ENCODE results near the gene PLXDC2. TPM values are rescaled to one million over a fixed set of nuclear protein-coding genes. Genes with fewer than 3 reads are reported as not detected.

PLXDC2 gene
- total RNA-seq, 1 experiment from 2014 or later = 38.7 TPM

DNA sequence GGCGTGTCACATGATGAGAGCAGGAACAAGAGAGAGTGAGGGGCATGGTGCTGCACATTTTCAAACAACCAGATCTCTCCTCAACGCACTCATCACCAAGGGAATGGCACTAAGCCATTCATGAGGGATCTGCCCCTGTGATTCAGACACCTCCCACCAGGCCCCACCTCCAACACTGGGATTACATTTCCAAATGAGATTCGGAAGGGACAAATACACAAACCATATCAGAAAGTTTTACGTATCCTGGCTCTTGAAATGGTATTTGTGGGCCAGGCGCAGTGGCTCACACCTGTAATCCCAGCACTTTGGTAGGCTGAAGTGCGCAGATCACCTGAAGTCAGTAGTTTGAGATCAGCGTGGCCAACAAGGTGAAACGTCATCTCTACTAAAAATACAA is 189.4 kb downstream of the PLXDC2 start:
- Mint-ChIP-seq H3K4me1 (peaks cover 43% of the 10 kb centered on the region in 2 experiments), H3K27ac (peak overlapping the region in 2 of 3 experiments; percentile 34 to 70; a peak in 3 of 7 replicates), H3K4me3 (no peak overlapping the region), H3K36me3 (ENCODE audit: insufficient read depth in 1 of 3, low read depth in 3 of 3) (peaks cover 14 to 25% (median 19%) of the 10 kb centered on the region in 3 experiments), H3K9me3 (no peaks in the 10 kb centered on the region), H3K27me3 (ENCODE audit: low read depth) (no peaks in the 10 kb centered on the region)
- Histone ChIP-seq H4K91ac (ENCODE audit: insufficient read length, low read depth, low read length) (no peak overlapping the region), H3K79me2 (ENCODE audit: insufficient read depth, low read length) (peaks cover 9% of the 10 kb centered on the region; the same call in 1 of the 2 replicates), H2BK12ac (ENCODE audit: insufficient read length, low read depth, low read length) (no peak overlapping the region), H2AFZ (ENCODE audit: low read length) (no peak overlapping the region), H3K27ac (ENCODE audit: insufficient read length, low read depth, low read length) (no peak overlapping the region), H2BK120ac (ENCODE audit: low read depth, low read length, poor library complexity, severe bottlenecking) (no peak overlapping the region), H4K5ac (ENCODE audit: insufficient read length, low read depth, low read length) (no peak overlapping the region), H2BK20ac (ENCODE audit: low read depth, low read length, poor library complexity, severe bottlenecking) (no peak overlapping the region), H3K79me1 (ENCODE audit: insufficient read depth, low read depth, low read length, poor library complexity, severe bottlenecking) (peaks cover 5% of the 10 kb centered on the region), H3K56ac (ENCODE audit: insufficient read length, low read depth, low read length) (no peak overlapping the region), H3K9me3 (ENCODE audit: control insufficient read depth, low read depth, low read length) (no peaks in the 10 kb centered on the region), H3K18ac (ENCODE audit: insufficient read length, low read depth, low read length) (no peak overlapping the region), H3T11ph (ENCODE audit: low read length) (no peak overlapping the region), H3K14ac (ENCODE audit: insufficient read depth, low read length) (no peak overlapping the region; the same call in 1 of the 2 replicates), H4K8ac (replicated peaks; ENCODE audit: insufficient read length, low read depth, low read length) (no peak overlapping the region), H3K4me1 (ENCODE audit: insufficient read depth, low read length) (peaks cover 6% of the 10 kb centered on the region; the same call in 1 of the 2 replicates), H3K23ac (ENCODE audit: insufficient read length, low read depth, low read length) (no peak overlapping the region), H3K9ac (ENCODE audit: extremely low read depth, insufficient read length, low read length) (no peak overlapping the region), H3K23me2 (ENCODE audit: insufficient read length, low read depth, low read length, poor library complexity, severe bottlenecking) (no peaks in the 10 kb centered on the region), H2AK5ac (ENCODE audit: insufficient read length, low read length) (no peak overlapping the region), H2BK5ac (ENCODE audit: insufficient read length, low read length) (no peak overlapping the region), H4K20me1 (ENCODE audit: control insufficient read depth, insufficient read depth, insufficient read length) (no peaks in the 10 kb centered on the region), H3K4ac (ENCODE audit: low read depth, low read length) (no peak overlapping the region), H2BK15ac (ENCODE audit: low read depth, low read length) (no peak overlapping the region), H3K4me2 (ENCODE audit: insufficient read depth, insufficient read length, low read length) (no peak overlapping the region), H3K27me3 (ENCODE audit: insufficient read depth, low read length) (no peaks in the 10 kb centered on the region)
- DNase-seq = no peak
- no CpG with 5 or more reads among the region's 8 CpGs for WGBS (ENCODE audit: extremely low coverage, insufficient read length, low lambda C conversion rate)
- TF ChIP-seq, protein P1, sequence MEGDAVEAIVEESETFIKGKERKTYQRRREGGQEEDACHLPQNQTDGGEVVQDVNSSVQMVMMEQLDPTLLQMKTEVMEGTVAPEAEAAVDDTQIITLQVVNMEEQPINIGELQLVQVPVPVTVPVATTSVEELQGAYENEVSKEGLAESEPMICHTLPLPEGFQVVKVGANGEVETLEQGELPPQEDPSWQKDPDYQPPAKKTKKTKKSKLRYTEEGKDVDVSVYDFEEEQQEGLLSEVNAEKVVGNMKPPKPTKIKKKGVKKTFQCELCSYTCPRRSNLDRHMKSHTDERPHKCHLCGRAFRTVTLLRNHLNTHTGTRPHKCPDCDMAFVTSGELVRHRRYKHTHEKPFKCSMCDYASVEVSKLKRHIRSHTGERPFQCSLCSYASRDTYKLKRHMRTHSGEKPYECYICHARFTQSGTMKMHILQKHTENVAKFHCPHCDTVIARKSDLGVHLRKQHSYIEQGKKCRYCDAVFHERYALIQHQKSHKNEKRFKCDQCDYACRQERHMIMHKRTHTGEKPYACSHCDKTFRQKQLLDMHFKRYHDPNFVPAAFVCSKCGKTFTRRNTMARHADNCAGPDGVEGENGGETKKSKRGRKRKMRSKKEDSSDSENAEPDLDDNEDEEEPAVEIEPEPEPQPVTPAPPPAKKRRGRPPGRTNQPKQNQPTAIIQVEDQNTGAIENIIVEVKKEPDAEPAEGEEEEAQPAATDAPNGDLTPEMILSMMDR (conservative IDR thresholded peaks at IDR 0.05) = no peak

Measured in H9 (cell line).